PC-9 (cell line): Measurements from ENCODE around the gene PCID2. TPM values are rescaled to one million over a fixed set of nuclear protein-coding genes. Genes with fewer than 3 reads are reported as not detected.

ENCODE experiments used
- BruUV-seq: library from RNA; stranded (reverse); fragments of 400-500 nt; replicated peaks from 2 replicates; lab custom pipeline; 2021; lab: Mats Ljungman, UMichigan
- CTCF ChIA-PET: fragments of 300-600 bp; sonication (Branson Sonifier 250); formaldehyde crosslinking; loops from one replicate; lab custom pipeline; 2022; ENCODE audit warnings: antibody characterized with exemption; lab: Charles Lee
- POLR2A ChIA-PET: fragments of 300-600 bp; sonication (Branson Sonifier 250); formaldehyde crosslinking; loops from one replicate; lab custom pipeline; 2022; ENCODE audit warnings: antibody characterized with exemption; ENCODE audit not compliant: unreplicated experiment; lab: Charles Lee
- DNase-seq, 2 experiments: peaks; one replicate each; pipeline versions ENCODE4 v3.0.0 to v3.0.0-alpha.2; 2015 to 2022; ENCODE audit warnings: mixed read lengths in 1 of 2
- H2AFZ ChIP-seq: fragments of 200-600 bp; sonication (generic); 2 replicates; pipeline ENCODE4 v1.8.1; 2017; ENCODE audit warnings: antibody characterized with exemption
- H3F3A ChIP-seq: fragments of 200-600 bp; sonication (generic); 2 replicates; pipeline ENCODE4 v1.8.1; 2017; ENCODE audit warnings: antibody characterized with exemption, mild to moderate bottlenecking, low read depth; ENCODE audit not compliant: insufficient read depth
- H3K27ac ChIP-seq: fragments of 200-600 bp; sonication (generic); 2 replicates; pipeline ENCODE4 v1.6.1; 2016; ENCODE audit warnings: mixed run types
- H3K27me3 ChIP-seq: fragments of 200-600 bp; sonication (generic); 2 replicates; pipeline ENCODE4 v1.6.1; 2016; ENCODE audit warnings: low read depth, mixed run types; ENCODE audit not compliant: insufficient read depth
- H3K36me3 ChIP-seq: fragments of 200-600 bp; sonication (generic); 2 replicates; pipeline ENCODE4 v1.6.1; 2016; ENCODE audit warnings: low read depth, mixed run types
- H3K4me1 ChIP-seq: fragments of 200-600 bp; sonication (generic); replicated peaks from 2 replicates; pipeline ENCODE4 v1.6.1; 2016; ENCODE audit warnings: mixed run types; ENCODE audit not compliant: insufficient read depth
- H3K4me2 ChIP-seq: fragments of 200-600 bp; sonication (generic); 2 replicates; pipeline ENCODE4 v1.6.1; 2017; ENCODE audit warnings: mixed run types
- H3K4me3 ChIP-seq: fragments of 200-600 bp; sonication (generic); 2 replicates; pipeline ENCODE4 v1.6.1; 2016; ENCODE audit warnings: mixed run types
- H3K79me2 ChIP-seq: fragments of 200-600 bp; sonication (generic); 2 replicates; pipeline ENCODE4 v1.6.1; 2017; ENCODE audit warnings: low read depth, mixed run types
- H3K9me2 ChIP-seq: fragments of 200-600 bp; sonication (generic); 2 replicates; pipeline ENCODE4 v1.8.1; 2017; ENCODE audit warnings: mild to moderate bottlenecking; ENCODE audit not compliant: insufficient read depth
- H3K9me3 ChIP-seq: fragments of 200-600 bp; sonication (generic); 2 replicates; pipeline ENCODE4 v1.8.1; 2016; ENCODE audit warnings: low read depth; ENCODE audit not compliant: insufficient read depth
- H4K20me1 ChIP-seq: fragments of 200-600 bp; sonication (generic); 2 replicates; pipeline ENCODE4 v1.8.1; 2017; ENCODE audit not compliant: insufficient read depth
- CTCF ChIP-seq: fragments of 200-600 bp; sonication (generic); conservative IDR thresholded peaks from 2 replicates; pipeline ENCODE4 v1.6.1; 2017; ENCODE audit warnings: mixed run types, antibody characterized with exemption, mild to moderate bottlenecking, moderate library complexity
- EZH2 ChIP-seq: fragments of 200-600 bp; sonication (generic); IDR thresholded peaks from 2 replicates; pipeline ENCODE4 v1.8.0; 2017; ENCODE audit warnings: antibody characterized with exemption, low read depth
- intact Hi-C: fragments of 100-400 bp; cut with micrococcal nuclease; formaldehyde crosslinking; loops from one replicate; pipeline ENCODE4 v1.10.0; 2022; ENCODE audit not compliant: unreplicated experiment
- total RNA-seq: library from RNA; stranded (reverse); gene quantifications from 2 replicates; pipeline ENCODE4 v1.2.3, GENCODE V29; 2021

Gene PCID2
- total RNA-seq, 1 experiment from 2014 or later, result 71.8 TPM

DNA sequence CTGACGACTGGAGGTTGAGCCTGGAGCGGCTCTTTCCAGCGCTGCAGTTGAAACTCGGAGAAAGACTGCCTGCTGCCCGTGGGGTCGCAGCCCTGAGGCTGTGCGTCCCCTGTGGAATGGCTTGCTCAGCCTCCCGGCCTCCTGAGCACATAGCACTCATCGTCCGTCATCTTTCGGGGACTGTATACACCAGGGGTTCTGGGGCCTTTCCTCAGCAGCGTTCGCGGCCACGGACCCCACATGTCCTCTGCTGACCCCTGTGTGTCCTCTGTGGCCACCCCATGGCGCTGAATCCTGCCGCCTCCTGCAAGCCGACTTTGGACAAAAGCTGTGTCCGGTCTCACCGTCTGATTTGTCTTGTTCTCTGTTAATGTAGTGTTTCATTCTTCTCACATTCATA is 21.3 kb upstream of the PCID2 start:
- H3K79me2 ChIP-seq, result 0 out of 2 replicates have a peak, but pooled peaks cover 5% of the 10 kb centered on the region
- no peaks in the 10 kb centered on the region for H3K9me2 ChIP-seq
- intact Hi-C loops, result no loop called here
- 0 out of 2 replicates have a peak, but pooled peaks cover 13% of the 10 kb centered on the region for H3K36me3 ChIP-seq
- ChIA-PET CTCF (no interaction called here), POLR2A (no interaction called here)
- no peak overlapping the region for H3K4me2 ChIP-seq
- H3K4me3 ChIP-seq, result no peak overlapping the region
- DNase-seq, result no peak
- no peak overlapping the region for H3K27ac ChIP-seq
- H3K4me1 ChIP-seq, result no peaks in the 10 kb centered on the region
- no TSS peak for BruUV-seq
- no peak overlapping the region for H2AFZ ChIP-seq
- no peaks in the 10 kb centered on the region for H3K27me3 ChIP-seq
- TF ChIP-seq CTCF (no peak), EZH2 (no peak)
- no peaks in the 10 kb centered on the region for H3K9me3 ChIP-seq
- peaks cover 41% of the 10 kb centered on the region for H3F3A ChIP-seq
- H4K20me1 ChIP-seq, result peaks cover 34% of the 10 kb centered on the region; the same call in 1 of the 2 replicates

DNA sequence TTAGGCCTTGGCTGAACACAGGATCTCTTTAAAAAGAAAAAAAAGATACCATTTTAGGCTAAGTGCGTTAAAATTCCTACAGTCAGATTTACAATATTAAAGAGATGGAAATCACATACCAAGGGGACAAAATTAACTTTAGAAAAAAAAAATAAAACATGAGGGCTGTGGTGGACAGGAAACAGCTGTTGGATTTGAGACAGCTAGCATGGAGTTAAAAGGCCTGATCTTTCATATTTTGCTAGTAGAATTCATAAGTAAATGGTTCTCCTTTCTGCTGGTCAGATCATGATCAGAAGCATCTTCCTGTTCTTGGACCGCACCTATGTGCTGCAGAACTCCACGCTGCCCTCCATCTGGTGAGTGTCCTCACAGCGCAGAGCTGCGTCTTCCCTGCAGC is 20.7 kb upstream of the PCID2 start:
- ChIA-PET CTCF (no interaction called here), POLR2A (no interaction called here)
- no TSS peak for BruUV-seq
- H4K20me1 ChIP-seq, result peaks cover 40% of the 10 kb centered on the region; the same call in 1 of the 2 replicates
- no peak overlapping the region for H3K4me3 ChIP-seq
- TF ChIP-seq EZH2, result no peak
- TF ChIP-seq CTCF, result no peak
- H3K4me1 ChIP-seq, result no peaks in the 10 kb centered on the region
- no peaks in the 10 kb centered on the region for H3K9me3 ChIP-seq
- H2AFZ ChIP-seq, result no peak overlapping the region
- H3K27me3 ChIP-seq, result no peaks in the 10 kb centered on the region
- no peak overlapping the region for H3K4me2 ChIP-seq
- peaks cover 41% of the 10 kb centered on the region for H3F3A ChIP-seq
- intact Hi-C loops, result no loop called here
- DNase-seq, result no peak
- H3K79me2 ChIP-seq, result 0 out of 2 replicates have a peak, but pooled peaks cover 5% of the 10 kb centered on the region
- H3K36me3 ChIP-seq, result 0 out of 2 replicates have a peak, but pooled peaks cover 14% of the 10 kb centered on the region
- no peaks in the 10 kb centered on the region for H3K9me2 ChIP-seq
- H3K27ac ChIP-seq, result no peak overlapping the region

- intact Hi-C loops, result no loop called here
- Histone ChIP-seq H3K36me3 (peaks cover 20% of the 10 kb centered on the region; the same call in 1 of the 2 replicates), H3K9me2 (no peaks in the 10 kb centered on the region), H3K27ac (no peak overlapping the region), H3F3A (peaks cover 41% of the 10 kb centered on the region), H3K79me2 (peaks cover 23% of the 10 kb centered on the region), H3K4me3 (no peak overlapping the region), H4K20me1 (peaks cover 57% of the 10 kb centered on the region), H3K9me3 (no peaks in the 10 kb centered on the region), H3K27me3 (no peaks in the 10 kb centered on the region), H2AFZ (no peak overlapping the region), H3K4me2 (no peak overlapping the region), H3K4me1 (no peaks in the 10 kb centered on the region)
- ChIA-PET CTCF (no interaction called here), POLR2A (no interaction called here)
- DNase-seq, result no peak
- TF ChIP-seq CTCF, result no peak
- no peak for TF ChIP-seq EZH2
- no TSS peak for BruUV-seq
Measured at GRCh38 chr13:113226873-113227450, 18.5 kb upstream of the PCID2 start.
